Adrenal gland (tissue), 5 donors: ENCODE data around the gene MFNG.
A peak's percentile ranks its signal among the peaks of the same experiment; 100 is the strongest.

Experiments
- CTCF ChIP-seq, 6 experiments: fragments of 450-650 bp in 4 of 6; fragments of 200-600 bp in 2 of 6; sonication (generic) in 1 of 6; IDR thresholded peaks; 1 replicate in 5 of 6; 2 replicates in 1 of 6; pipeline versions ENCODE4 v1.5.1 to v1.8.0; 2016 to 2021; ENCODE audit warnings: antibody characterized with exemption in 6 of 6, mild to moderate bottlenecking in 2 of 6, moderate library complexity in 1 of 6
- POLR2A ChIP-seq, 2 donors: fragments of 450-650 bp; IDR thresholded peaks; one replicate each; pipeline ENCODE4 v1.6.1; 2017; ENCODE audit warnings: antibody characterized with exemption in 2 of 2, mild to moderate bottlenecking in 2 of 2, moderate library complexity in 1 of 2
- donor health status: DM: no; HTN: no; CAD: no.

- TF ChIP-seq CTCF (IDR thresholded peaks at IDR 0.05) (peak in 5 of 6 experiments; percentile 11 to 31 (median 21)), POLR2A (IDR thresholded peaks at IDR 0.05) (no peak)
Observed at GRCh38 chr22:37492428-37493344, 6.5 kb upstream of the MFNG start.
